Neural cell (in vitro differentiated cells): ENCODE results near the gene LMCD1. TPM values are rescaled to one million over a fixed set of nuclear protein-coding genes. Genes with fewer than 3 reads are reported as not detected.

Experiments used
- H2AFZ ChIP-seq: fragments of 200-600, 300-800 bp; sonication (generic), shearing (Covaris generic); 2 replicates; pipeline ENCODE4 v1.6.0; 2014; ENCODE audit warnings: low read depth, mild to moderate bottlenecking, antibody characterized with exemption, low read length, moderate library complexity
- H3F3A ChIP-seq: fragments of 200-600 bp; shearing (Covaris generic); 2 replicates; pipeline ENCODE4 v1.6.1; 2016; ENCODE audit warnings: mild to moderate bottlenecking, moderate library complexity, mixed read lengths, antibody characterized with exemption, low read length; ENCODE audit not compliant: insufficient read depth, poor library complexity, severe bottlenecking
- H3K27ac ChIP-seq: fragments of 200-600, 300-800 bp; sonication (generic), shearing (Covaris generic); 2 replicates; pipeline ENCODE4 v1.5.1; 2014; ENCODE audit warnings: mild to moderate bottlenecking, low read length, moderate library complexity
- H3K27me3 ChIP-seq: fragments of 300-800, 200-600 bp; sonication (generic), shearing (Covaris generic); 2 replicates; pipeline ENCODE4 v1.6.0; 2014; ENCODE audit warnings: mild to moderate bottlenecking, low read depth, low read length, moderate library complexity; ENCODE audit not compliant: insufficient read depth
- H3K36me3 ChIP-seq: fragments of 300-800, 200-600 bp; sonication (generic), shearing (Covaris generic); 2 replicates; pipeline ENCODE4 v1.5.1; 2014; ENCODE audit warnings: mild to moderate bottlenecking, antibody characterized with exemption, low read length, moderate library complexity; ENCODE audit not compliant: insufficient read depth
- H3K4me2 ChIP-seq: fragments of 300-800, 200-600 bp; sonication (generic), shearing (Covaris generic); 2 replicates; pipeline ENCODE4 v1.6.0; 2014; ENCODE audit warnings: mild to moderate bottlenecking, low read length
- H3K4me3 ChIP-seq: fragments of 300-800, 200-600 bp; sonication (generic), shearing (Covaris generic); 2 replicates; pipeline ENCODE4 v1.5.1; 2014; ENCODE audit warnings: mild to moderate bottlenecking, low read length, moderate library complexity
- H3K79me2 ChIP-seq: fragments of 200-600 bp; shearing (Covaris generic); replicated peaks from 2 replicates; pipeline ENCODE4 v1.6.0; 2014; ENCODE audit warnings: mild to moderate bottlenecking, low read length, moderate library complexity; ENCODE audit not compliant: insufficient read depth
- H3K9ac ChIP-seq: fragments of 300-800, 200-600 bp; sonication (generic), shearing (Covaris generic); 2 replicates; pipeline ENCODE4 v1.6.1; 2016; ENCODE audit warnings: mild to moderate bottlenecking, low read length, mixed read lengths
- H3K9me2 ChIP-seq: fragments of 200-600 bp; shearing (Covaris generic); 2 replicates; pipeline ENCODE4 v1.6.1; 2016; ENCODE audit warnings: mild to moderate bottlenecking, low read length, mixed read lengths; ENCODE audit not compliant: insufficient read depth
- H3K9me3 ChIP-seq: fragments of 200-600, 300-800 bp; sonication (generic), shearing (Covaris generic); 2 replicates; pipeline ENCODE4 v1.6.1; 2016; ENCODE audit warnings: mild to moderate bottlenecking, mixed run types, low read length, moderate library complexity, mixed read lengths
- H4K20me1 ChIP-seq: fragments of 200-600 bp; shearing (Covaris generic); 2 replicates; pipeline ENCODE4 v1.6.1; 2016; ENCODE audit warnings: mild to moderate bottlenecking, mixed run types; ENCODE audit not compliant: insufficient read depth
- EP300 ChIP-seq: fragments of 450-650 bp; conservative IDR thresholded peaks from 2 replicates; pipeline ENCODE4 v1.6.1; 2014; ENCODE audit warnings: antibody characterized with exemption, mild to moderate bottlenecking, moderate library complexity; ENCODE audit not compliant: poor library complexity, severe bottlenecking
- EZH2 ChIP-seq: fragments of 200-600, 300-800 bp; shearing (Covaris generic), sonication (generic); IDR thresholded peaks from 2 replicates; pipeline ENCODE4 v1.6.1; 2014; ENCODE audit warnings: antibody characterized with exemption, low read length, borderline replicate concordance, mild to moderate bottlenecking; ENCODE audit not compliant: insufficient read depth, poor library complexity, severe bottlenecking
- MXI1 ChIP-seq: fragments of 450-650 bp; conservative IDR thresholded peaks from 2 replicates; pipeline ENCODE4 v1.6.1; 2014; ENCODE audit warnings: antibody characterized with exemption, mild to moderate bottlenecking; ENCODE audit not compliant: poor library complexity, severe bottlenecking
- POLR2AphosphoS5 ChIP-seq: IDR thresholded peaks from 2 replicates; pipeline ENCODE4 v1.6.1; 2012
- RAD21 ChIP-seq: fragments of 450-650 bp; conservative IDR thresholded peaks from 2 replicates; pipeline ENCODE4 v1.6.1; 2014; ENCODE audit warnings: antibody characterized with exemption, mild to moderate bottlenecking, moderate library complexity
- REST ChIP-seq: IDR thresholded peaks from 2 replicates; pipeline ENCODE4 v1.6.1; 2012; ENCODE audit warnings: borderline replicate concordance
- SMC3 ChIP-seq: fragments of 450-650 bp; conservative IDR thresholded peaks from 2 replicates; pipeline ENCODE4 v1.6.1; 2014; ENCODE audit warnings: antibody characterized with exemption, mild to moderate bottlenecking, moderate library complexity; ENCODE audit not compliant: poor library complexity
- TAF1 ChIP-seq: IDR thresholded peaks from 2 replicates; pipeline ENCODE4 v1.6.1; 2012; ENCODE audit warnings: low read depth
- polyA plus RNA-seq: library from polyadenylated mRNA; depleted of rRNA; stranded (reverse); fragments of >200 nt; gene quantifications from 2 replicates; pipeline ENCODE4 v1.2.3, GENCODE V29; 2014
- TF ChIP-seq, protein P1 (sequence below): fragments of 450-650 bp; IDR thresholded peaks from 2 replicates; pipeline ENCODE4 v1.5.1; 2014; ENCODE audit warnings: antibody characterized with exemption, mild to moderate bottlenecking, moderate library complexity; ENCODE audit not compliant: poor library complexity, severe bottlenecking

The LMCD1 gene
- polyA plus RNA-seq, 1 donor from 2014 or later, result 3.5 TPM

- H2AFZ ChIP-seq, result no peak overlapping the region
- H3K9ac ChIP-seq, result no peak overlapping the region
- H3K27me3 ChIP-seq, result no peaks in the 10 kb centered on the region
- H3K9me3 ChIP-seq, result no peaks in the 10 kb centered on the region
- no peaks in the 10 kb centered on the region for H3K36me3 ChIP-seq
- no peak overlapping the region for H3K4me3 ChIP-seq
- no peak for TF ChIP-seq EZH2
- no peak for TF ChIP-seq EP300
- no peak for TF ChIP-seq SMC3
- no peak for TF ChIP-seq POLR2AphosphoS5
- H3K79me2 ChIP-seq, result no peaks in the 10 kb centered on the region
- H3K9me2 ChIP-seq, result no peaks in the 10 kb centered on the region
- H3K27ac ChIP-seq, result no peak overlapping the region
- no peaks in the 10 kb centered on the region for H4K20me1 ChIP-seq
- H3K4me2 ChIP-seq, result no peak overlapping the region
- H3F3A ChIP-seq, result no peaks in the 10 kb centered on the region
Measured at GRCh38 chr3:8524656-8525399, 23.2 kb downstream of the LMCD1 start.

- H4K20me1 ChIP-seq, result no peaks in the 10 kb centered on the region
- H3K27ac ChIP-seq, result no peak overlapping the region
- no peak overlapping the region for H2AFZ ChIP-seq
- no peaks in the 10 kb centered on the region for H3K27me3 ChIP-seq
- no peaks in the 10 kb centered on the region for H3F3A ChIP-seq
- H3K36me3 ChIP-seq, result no peaks in the 10 kb centered on the region
- no peaks in the 10 kb centered on the region for H3K9me3 ChIP-seq
- H3K9ac ChIP-seq, result no peak overlapping the region
- no peak overlapping the region for H3K4me3 ChIP-seq
- TF ChIP-seq, protein P1, sequence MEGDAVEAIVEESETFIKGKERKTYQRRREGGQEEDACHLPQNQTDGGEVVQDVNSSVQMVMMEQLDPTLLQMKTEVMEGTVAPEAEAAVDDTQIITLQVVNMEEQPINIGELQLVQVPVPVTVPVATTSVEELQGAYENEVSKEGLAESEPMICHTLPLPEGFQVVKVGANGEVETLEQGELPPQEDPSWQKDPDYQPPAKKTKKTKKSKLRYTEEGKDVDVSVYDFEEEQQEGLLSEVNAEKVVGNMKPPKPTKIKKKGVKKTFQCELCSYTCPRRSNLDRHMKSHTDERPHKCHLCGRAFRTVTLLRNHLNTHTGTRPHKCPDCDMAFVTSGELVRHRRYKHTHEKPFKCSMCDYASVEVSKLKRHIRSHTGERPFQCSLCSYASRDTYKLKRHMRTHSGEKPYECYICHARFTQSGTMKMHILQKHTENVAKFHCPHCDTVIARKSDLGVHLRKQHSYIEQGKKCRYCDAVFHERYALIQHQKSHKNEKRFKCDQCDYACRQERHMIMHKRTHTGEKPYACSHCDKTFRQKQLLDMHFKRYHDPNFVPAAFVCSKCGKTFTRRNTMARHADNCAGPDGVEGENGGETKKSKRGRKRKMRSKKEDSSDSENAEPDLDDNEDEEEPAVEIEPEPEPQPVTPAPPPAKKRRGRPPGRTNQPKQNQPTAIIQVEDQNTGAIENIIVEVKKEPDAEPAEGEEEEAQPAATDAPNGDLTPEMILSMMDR, result no peak
- no peak for TF ChIP-seq EP300
- no peaks in the 10 kb centered on the region for H3K79me2 ChIP-seq
- no peak overlapping the region for H3K4me2 ChIP-seq
- H3K9me2 ChIP-seq, result no peaks in the 10 kb centered on the region
Measured at GRCh38 chr3:8525893-8526292, 24.3 kb downstream of the LMCD1 start.

- Histone ChIP-seq H3K27me3 (no peaks in the 10 kb centered on the region), H2AFZ (no peak overlapping the region), H3K4me2 (peak overlapping the region; percentile 34), H3K9ac (peak overlapping the region; percentile 1), H3K4me3 (no peak overlapping the region), H4K20me1 (no peaks in the 10 kb centered on the region), H3K36me3 (no peaks in the 10 kb centered on the region), H3F3A (no peaks in the 10 kb centered on the region), H3K9me3 (no peaks in the 10 kb centered on the region), H3K27ac (peak overlapping the region; percentile 35), H3K79me2 (no peaks in the 10 kb centered on the region), H3K9me2 (no peaks in the 10 kb centered on the region)
- TF ChIP-seq EP300 (no peak), REST (no peak), TAF1 (no peak), POLR2AphosphoS5 (no peak), RAD21 (no peak), MXI1 (no peak), SMC3 (no peak), EZH2 (no peak)
- TF ChIP-seq, protein P1, result no peak
Measured at GRCh38 chr3:8529181-8529637, 27.6 kb downstream of the LMCD1 start.
